ENCODE measurements around the gene RFX7.

The RFX7 gene

DNA sequence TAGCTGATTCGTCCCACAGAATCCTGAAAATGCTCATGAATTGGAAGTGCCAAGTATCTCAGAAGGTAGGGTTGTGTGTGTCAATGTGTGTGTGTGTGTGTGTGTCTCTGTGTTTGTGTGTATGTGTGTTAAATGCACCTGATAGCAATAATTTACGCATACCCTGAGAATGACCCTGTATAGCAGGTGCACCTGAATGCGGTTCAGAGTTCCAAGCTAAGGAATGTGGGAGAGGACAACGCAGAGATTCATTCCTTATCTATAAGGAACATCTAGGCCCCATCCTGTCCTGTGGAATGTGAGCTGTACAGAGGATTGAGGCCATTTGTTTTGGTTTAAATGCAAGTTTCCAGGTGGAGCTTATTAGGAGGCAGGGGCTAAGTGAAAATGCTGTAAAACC, 201.2 kb downstream of the RFX7 start:
- no peak for DNase-seq

- DNase-seq = no peak
Observed at GRCh38 chr15:56042031-56042430, 201.6 kb downstream of the RFX7 start.

- no peak for DNase-seq
Observed at GRCh38 chr15:56040081-56041035, 203.3 kb downstream of the RFX7 start.

DNA sequence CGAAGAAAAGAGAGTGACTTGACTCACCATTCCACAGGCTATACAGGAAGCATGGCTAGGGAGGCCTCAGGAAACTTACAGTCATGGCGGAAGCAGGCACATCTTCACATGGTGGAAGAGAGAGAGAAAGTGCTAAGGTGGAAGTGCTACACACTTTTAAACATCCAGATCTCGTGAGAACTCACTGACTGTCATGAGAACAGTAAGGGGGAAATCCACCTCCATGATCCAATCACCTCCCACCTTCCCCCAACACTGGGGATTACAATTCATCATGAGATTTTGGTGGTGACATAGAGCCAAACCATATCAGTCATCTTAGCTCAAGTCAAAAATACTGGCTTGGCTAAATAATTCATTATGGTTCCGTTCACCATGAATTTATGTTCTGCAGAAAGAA, 205.0 kb downstream of the RFX7 start:
- no peak for DNase-seq

DNA sequence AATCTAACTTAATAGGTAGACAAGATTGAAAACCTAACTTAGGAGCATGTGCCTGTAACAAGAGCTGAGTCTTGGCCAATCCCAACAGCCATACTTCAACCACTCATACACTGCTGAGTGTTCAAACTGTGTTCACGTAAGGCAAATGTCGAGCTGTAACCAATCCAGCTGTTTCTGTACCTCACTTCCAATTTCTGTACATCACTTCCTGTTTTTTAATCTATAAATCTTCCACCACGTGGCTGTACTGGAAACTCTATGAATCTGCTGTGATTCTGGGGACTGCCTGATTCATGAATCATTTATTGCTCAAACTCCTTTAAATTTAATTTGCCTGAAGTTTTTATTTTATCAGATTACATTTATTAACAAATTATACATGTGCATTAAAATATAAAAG, 205.7 kb downstream of the RFX7 start:
- DNase-seq = no peak

Data from NCI-H2081 treated with DMSO at 0.1 percent for 48 hours (cell line).